Esophagus muscularis mucosa (tissue), 4 donors: Measurements from ENCODE around the gene OGDHL. TPM values are rescaled to one million over a fixed set of nuclear protein-coding genes. Genes with fewer than 3 reads are reported as not detected.

Experiments
- DNase-seq: peaks from one replicate; pipeline ENCODE4 v3.0.0-alpha.2; 2017; ENCODE audit errors: extremely low spot score
- H3K27ac ChIP-seq, 4 donors: fragments of 200-600 bp; sonication (generic); replicated peaks in 1 of 4; 1 replicate in 3 of 4; 2 replicates in 1 of 4; pipeline ENCODE4 v1.5.1; 2016 to 2019; ENCODE audit warnings: mild to moderate bottlenecking in 1 of 4
- H3K27me3 ChIP-seq, 4 donors: fragments of 200-600 bp; sonication (generic); one replicate each; pipeline versions ENCODE4 v1.5.1 to v1.6.0; 2016 to 2019
- H3K36me3 ChIP-seq, 4 donors: fragments of 200-600 bp; sonication (generic); one replicate each; pipeline ENCODE4 v1.5.1; 2016 to 2019
- H3K4me1 ChIP-seq, 4 donors: fragments of 200-600 bp; sonication (generic); one replicate each; pipeline ENCODE4 v1.5.1; 2016 to 2019
- H3K4me3 ChIP-seq, 4 donors: fragments of 200-600 bp; sonication (generic); 1 replicate in 2 of 4; 2 replicates in 2 of 4; pipeline ENCODE4 v1.5.1; 2016 to 2019; ENCODE audit warnings: mild to moderate bottlenecking in 4 of 4, moderate library complexity in 1 of 4
- H3K9me3 ChIP-seq, 4 donors: fragments of 200-600 bp; sonication (generic); 1 replicate in 3 of 4; 2 replicates in 1 of 4; pipeline ENCODE4 v1.5.1; 2016 to 2019
- CTCF ChIP-seq, 3 experiments: fragments of 200-600 bp in 2 of 3; fragments of 450-650 bp in 1 of 3; sonication (generic) in 2 of 3; IDR thresholded peaks; one replicate each; pipeline ENCODE4 v1.5.1; 2017 to 2019; ENCODE audit warnings: antibody characterized with exemption in 3 of 3, mild to moderate bottlenecking in 2 of 3, moderate library complexity in 1 of 3
- EP300 ChIP-seq: sonication (generic); formaldehyde crosslinking; IDR thresholded peaks from one replicate; pipeline ENCODE4 v1.6.1; 2017; ENCODE audit warnings: antibody characterized with exemption
- POLR2A ChIP-seq: fragments of 450-650 bp; IDR thresholded peaks from one replicate; pipeline ENCODE4 v1.6.1; 2017; ENCODE audit warnings: antibody characterized with exemption, moderate library complexity, mild to moderate bottlenecking, low read depth
- POLR2AphosphoS5 ChIP-seq, 2 donors: sonication (generic); formaldehyde crosslinking; IDR thresholded peaks; one replicate each; pipeline ENCODE4 v1.6.1; 2017; ENCODE audit warnings: antibody characterized with exemption in 2 of 2
- WGBS: methylation state at CpG from one replicate; pipeline ENCODE4 v1.1.5; 2018; 5-methylcytosine and 5-hydroxymethylcytosine counted together
- intact Hi-C: fragments of 100-400 bp; cut with DNase I; formaldehyde crosslinking; loops from one replicate; pipeline ENCODE4 v1.15.1; 2023
- total RNA-seq, 4 donors: library from RNA; depleted of rRNA; stranded (reverse); fragments of >200 nt; gene quantifications; one replicate each; pipeline versions ENCODE4 v1.1.0 to v1.2.1, GENCODE V29; 2016

OGDHL gene
- total RNA-seq, 4 donors from 2014 or later, result 0.42 to 2.0 (median 0.95) TPM

DNA sequence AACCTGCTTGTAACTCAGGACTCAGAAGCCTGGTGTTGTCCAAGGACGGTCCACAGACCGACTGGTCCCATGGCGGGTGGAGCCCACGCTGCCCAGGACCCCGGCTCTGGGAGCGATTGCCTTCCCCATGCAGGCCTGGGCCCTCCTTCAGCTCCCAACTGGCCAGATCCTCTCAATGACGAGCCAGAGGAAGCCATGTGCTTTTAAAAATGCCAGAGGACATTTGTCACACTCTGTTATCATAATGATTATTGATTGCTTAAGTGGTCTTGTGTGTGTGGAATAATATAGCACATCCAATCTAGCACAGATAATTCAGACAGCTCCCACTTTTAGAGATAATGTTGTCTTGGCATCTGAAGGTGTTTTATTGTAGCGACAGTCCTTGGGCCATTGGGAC lies 22.6 kb upstream of the OGDHL start:
- no peak for DNase-seq
- Histone ChIP-seq H3K4me3 (no peak overlapping the region), H3K4me1 (no peaks in the 10 kb centered on the region), H3K9me3 (no peaks in the 10 kb centered on the region), H3K36me3 (no peaks in the 10 kb centered on the region), H3K27ac (no peak overlapping the region), H3K27me3 (peaks cover 0 to 4% (median 0%) of the 10 kb centered on the region in 4 donors)
- 78% methylated on average over 4 of the region's 8 CpGs for WGBS
- intact Hi-C loops, result no loop called here
- TF ChIP-seq EP300, result no peak
- TF ChIP-seq POLR2A, result no peak
- no peak for TF ChIP-seq POLR2AphosphoS5 (IDR thresholded peaks at IDR 0.05)
- no peak for TF ChIP-seq CTCF (IDR thresholded peaks at IDR 0.05)

DNA sequence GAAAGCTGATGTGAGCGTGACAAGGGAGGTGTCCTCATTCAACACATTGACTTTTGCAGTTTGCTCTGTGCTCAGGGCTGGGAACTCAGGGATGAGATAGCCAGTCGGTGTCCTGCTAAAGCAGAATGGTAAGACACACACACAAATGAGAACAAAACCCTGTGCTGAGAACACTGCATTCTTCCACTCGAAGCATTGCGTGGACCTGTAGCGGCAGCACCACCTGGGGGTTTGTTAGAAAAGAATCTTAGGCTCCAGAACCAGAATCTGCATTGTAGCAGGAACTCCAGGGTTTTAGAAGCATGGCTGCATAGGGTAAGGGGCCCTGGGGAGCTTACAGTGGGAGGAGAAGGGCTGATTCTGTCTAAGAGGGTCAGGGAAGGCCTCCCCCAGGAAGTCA lies 21.5 kb upstream of the OGDHL start:
- no peak overlapping the region for H3K27ac ChIP-seq
- intact Hi-C loops, result no loop called here
- H3K27me3 ChIP-seq, result peaks cover 0 to 6% (median 0%) of the 10 kb centered on the region in 4 donors
- TF ChIP-seq POLR2AphosphoS5 (IDR thresholded peaks at IDR 0.05) (no peak), EP300 (no peak), CTCF (IDR thresholded peaks at IDR 0.05) (no peak), POLR2A (no peak)
- DNase-seq, result no peak
- H3K9me3 ChIP-seq, result no peaks in the 10 kb centered on the region
- WGBS, result 61% methylated on average over 5 of the region's 5 CpGs
- no peaks in the 10 kb centered on the region for H3K36me3 ChIP-seq
- H3K4me3 ChIP-seq, result no peak overlapping the region
- H3K4me1 ChIP-seq, result no peaks in the 10 kb centered on the region

- H3K4me1 ChIP-seq, result no peaks in the 10 kb centered on the region
- TF ChIP-seq CTCF (IDR thresholded peaks at IDR 0.05) (no peak), POLR2A (no peak), POLR2AphosphoS5 (IDR thresholded peaks at IDR 0.05) (no peak), EP300 (no peak)
- no peak overlapping the region for H3K4me3 ChIP-seq
- intact Hi-C loops, result no loop called here
- H3K27me3 ChIP-seq, result peaks cover 0 to 13% (median 0%) of the 10 kb centered on the region in 4 donors
- H3K27ac ChIP-seq, result no peak overlapping the region
- no peak for DNase-seq
- H3K9me3 ChIP-seq, result no peaks in the 10 kb centered on the region
- no peaks in the 10 kb centered on the region for H3K36me3 ChIP-seq
Measured at GRCh38 chr10:49781247-49781646, 19.1 kb upstream of the OGDHL start.

GRCh38 chr10:49778197-49778596 lies 16.1 kb upstream of the OGDHL start:
- no peaks in the 10 kb centered on the region for H3K9me3 ChIP-seq
- no peak overlapping the region for H3K27ac ChIP-seq
- H3K36me3 ChIP-seq, result no peaks in the 10 kb centered on the region
- H3K4me1 ChIP-seq, result no peaks in the 10 kb centered on the region
- no peak overlapping the region for H3K4me3 ChIP-seq
- H3K27me3 ChIP-seq, result peaks cover 0 to 13% (median 0%) of the 10 kb centered on the region in 4 donors
- intact Hi-C loops, result no loop called here
- DNase-seq, result no peak
- TF ChIP-seq EP300 (no peak), POLR2A (no peak), CTCF (IDR thresholded peaks at IDR 0.05) (no peak), POLR2AphosphoS5 (IDR thresholded peaks at IDR 0.05) (no peak)
- WGBS, result 78% methylated on average over 3 of the region's 3 CpGs

DNA sequence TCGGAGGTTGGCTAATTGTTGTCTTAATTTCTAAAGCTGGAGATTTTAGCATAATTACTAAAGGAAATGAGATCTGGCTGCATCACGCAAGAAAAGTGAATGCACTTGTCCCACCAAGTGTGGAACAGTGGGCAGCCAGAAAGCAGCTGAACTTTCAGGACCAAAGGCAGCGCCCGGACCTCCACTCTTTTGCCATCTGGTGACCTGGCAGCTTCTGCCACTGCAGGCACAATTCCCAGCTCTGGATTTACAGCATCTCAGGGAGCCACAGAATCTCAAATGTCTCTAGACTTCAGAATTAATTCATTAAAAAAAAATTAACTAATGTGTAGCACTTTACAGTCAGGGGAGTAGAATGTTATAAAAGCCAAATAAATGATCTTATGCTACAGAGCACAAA lies 14.7 kb upstream of the OGDHL start:
- no peaks in the 10 kb centered on the region for H3K9me3 ChIP-seq
- no peak overlapping the region for H3K4me3 ChIP-seq
- intact Hi-C loops, result no loop called here
- no peak for DNase-seq
- H3K27ac ChIP-seq, result no peak overlapping the region
- no peaks in the 10 kb centered on the region for H3K4me1 ChIP-seq
- H3K36me3 ChIP-seq, result no peaks in the 10 kb centered on the region
- peaks cover 0 to 20% (median 0%) of the 10 kb centered on the region in 4 donors for H3K27me3 ChIP-seq
- TF ChIP-seq POLR2AphosphoS5 (IDR thresholded peaks at IDR 0.05) (no peak), POLR2A (no peak), EP300 (no peak), CTCF (IDR thresholded peaks at IDR 0.05) (no peak)
- 85% methylated on average over 4 of the region's 4 CpGs for WGBS
